Mammary microvascular endothelial cell (primary cell): ENCODE data around the gene TSBP1. TPM values are rescaled to one million over a fixed set of nuclear protein-coding genes. Genes with fewer than 3 reads are reported as not detected.

Source experiments
- total RNA-seq: library from RNA; depleted of rRNA; stranded (reverse); fragments of >200 nt; gene quantifications from 2 replicates; pipeline ENCODE4 v1.2.3, GENCODE V29; 2015

Gene TSBP1, protein sequence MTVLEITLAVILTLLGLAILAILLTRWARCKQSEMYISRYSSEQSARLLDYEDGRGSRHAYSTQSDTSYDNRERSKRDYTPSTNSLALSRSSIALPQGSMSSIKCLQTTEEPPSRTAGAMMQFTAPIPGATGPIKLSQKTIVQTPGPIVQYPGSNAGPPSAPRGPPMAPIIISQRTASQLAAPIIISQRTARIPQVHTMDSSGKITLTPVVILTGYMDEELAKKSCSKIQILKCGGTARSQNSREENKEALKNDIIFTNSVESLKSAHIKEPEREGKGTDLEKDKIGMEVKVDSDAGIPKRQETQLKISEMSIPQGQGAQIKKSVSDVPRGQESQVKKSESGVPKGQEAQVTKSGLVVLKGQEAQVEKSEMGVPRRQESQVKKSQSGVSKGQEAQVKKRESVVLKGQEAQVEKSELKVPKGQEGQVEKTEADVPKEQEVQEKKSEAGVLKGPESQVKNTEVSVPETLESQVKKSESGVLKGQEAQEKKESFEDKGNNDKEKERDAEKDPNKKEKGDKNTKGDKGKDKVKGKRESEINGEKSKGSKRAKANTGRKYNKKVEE
- not detected in 2 replicates for total RNA-seq

DNA sequence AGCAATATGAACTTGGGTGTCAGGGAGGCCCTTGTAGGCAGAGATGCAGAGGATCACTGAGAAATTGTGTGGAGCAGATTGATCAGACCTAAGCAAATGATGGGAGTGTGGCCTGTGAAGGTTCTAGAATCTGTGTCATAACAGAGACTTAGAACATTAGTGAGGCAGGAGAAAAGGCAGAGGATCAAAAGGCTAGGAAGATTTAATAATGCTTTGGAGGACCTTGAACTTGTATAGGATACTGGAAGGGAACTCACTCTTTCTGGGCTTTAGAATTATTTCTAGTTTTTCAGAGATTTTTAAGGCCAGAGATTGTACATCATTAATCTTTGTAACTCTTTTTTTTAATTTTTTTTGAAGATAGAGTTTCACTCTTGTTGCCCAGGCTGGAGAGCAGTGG, at the start of gene TSBP1:
TSBP1 (minus strand) TSS at position 101 of the 400 bp plus-strand sequence. CDS start 197 bp downstream, outside the sequence.

GRCh38 chr6:32406857-32407256, 35.2 kb upstream of the TSBP1 start, which contains the start of gene BTNL2:
TSS of gene BTNL2 (minus strand) at chr6:32407181. CDS start at chr6:32407123, 58 bp downstream.

Other genes starting within 250 kb of the TSBP1 start
- gene ATF6B, start 243.7 kb downstream of the TSBP1 start, total RNA-seq = 21.3 and 27.2 TPM in 2 replicates
- gene FKBPL, start 241.6 kb downstream of the TSBP1 start, total RNA-seq = 3.3 and 5.1 TPM in 2 replicates
- not detected in 2 replicates for gene PRRT1, start 220.0 kb downstream of the TSBP1 start, total RNA-seq
- gene PPT2, start 217.8 kb downstream of the TSBP1 start, total RNA-seq = 14.4 and 22.5 TPM in 2 replicates
- 1.5 and 2.3 TPM in 2 replicates for gene EGFL8, start 207.3 kb downstream of the TSBP1 start, total RNA-seq
- gene AGPAT1, start 195.8 kb downstream of the TSBP1 start, total RNA-seq = 29.4 and 31.0 TPM in 2 replicates
- gene RNF5, start 193.5 kb downstream of the TSBP1 start, total RNA-seq = 68.7 and 75.7 TPM in 2 replicates
- gene AGER, start 187.7 kb downstream of the TSBP1 start, total RNA-seq = 0.59 and 1.3 TPM in 2 replicates
- 25.1 and 33.4 TPM in 2 replicates for gene PBX2, start 181.7 kb downstream of the TSBP1 start, total RNA-seq
- gene GPSM3, start 179.3 kb downstream of the TSBP1 start, total RNA-seq = 17.0 and 20.5 TPM in 2 replicates
- gene NOTCH4, start 147.8 kb downstream of the TSBP1 start, total RNA-seq = 89.3 and 98.6 TPM in 2 replicates
- not detected in 2 replicates for gene BTNL2, start 35.3 kb upstream of the TSBP1 start, total RNA-seq
- gene HLA-DRA, start 68.0 kb upstream of the TSBP1 start, total RNA-seq = not detected in 2 replicates
- not detected in 2 replicates for gene HLA-DRB5, start 158.4 kb upstream of the TSBP1 start, total RNA-seq
- 0.39 and 1.8 TPM in 2 replicates for gene HLA-DRB1, start 217.9 kb upstream of the TSBP1 start, total RNA-seq